Right renal cortex interstitium (tissue), 3 donors: ENCODE results near the gene CCDC88C. TPM values are rescaled to one million over a fixed set of nuclear protein-coding genes. Genes with fewer than 3 reads are reported as not detected.
"Not testable (repeated sequence)": the region's sequence is repeated elsewhere in the genome, so short reads cannot be mapped to it uniquely, and the experiment has no call there.

Experiments used
- DNase-seq, 3 donors: peaks; one replicate each; pipeline ENCODE4 v3.0.0-alpha.2; 2013; ENCODE audit warnings: low read depth in 3 of 3, low spot score in 2 of 3
- polyA plus RNA-seq, 3 donors: library from polyadenylated mRNA; unstranded; fragments of 120-200 nt; gene quantifications; one replicate each; pipeline ENCODE4 v1.2.1, GENCODE V29; 2013; ENCODE audit not compliant: insufficient read length in 3 of 3

CCDC88C gene
- 10 to 100 TPM; 28.7 to 35.2 (median 31.2) TPM for polyA plus RNA-seq

GRCh38 chr14:91417120-91417982 lies at the start of gene CCDC88C:
CCDC88C (minus strand) TSS chr14:91417820; CDS start chr14:91417690, 130 bp downstream.
- no peak for DNase-seq

- DNase-seq, result peak in 2 of 3 donors; percentile 10 to 19
These were observed 48.6 kb upstream of the CCDC88C start for GRCh38 chr14:91466192-91466591.

- no peak for DNase-seq
These were observed 47.1 kb upstream of the CCDC88C start for GRCh38 chr14:91464615-91465205.

GRCh38 chr14:91458612-91459011 lies 41.0 kb upstream of the CCDC88C start:
- no peak for DNase-seq

GRCh38 chr14:91456283-91456682 lies 38.7 kb upstream of the CCDC88C start:
- DNase-seq, result no peak

GRCh38 chr14:91454580-91454979 lies 37.0 kb upstream of the CCDC88C start:
- DNase-seq, result no peak

GRCh38 chr14:91454155-91454554 lies 36.5 kb upstream of the CCDC88C start:
- no peak for DNase-seq

GRCh38 chr14:91453744-91454143 lies 36.1 kb upstream of the CCDC88C start:
- no peak for DNase-seq

- no peak for DNase-seq
These were observed 26.9 kb upstream of the CCDC88C start for GRCh38 chr14:91444335-91445020.

GRCh38 chr14:91439345-91439744 lies 21.7 kb upstream of the CCDC88C start:
- DNase-seq, result no peak

GRCh38 chr14:91438845-91439244 lies 21.2 kb upstream of the CCDC88C start:
- no peak for DNase-seq

GRCh38 chr14:91436266-91436665 lies 18.6 kb upstream of the CCDC88C start:
- DNase-seq, result not testable (repeated sequence)

- no peak for DNase-seq
These were observed 11.8 kb upstream of the CCDC88C start for GRCh38 chr14:91429385-91429784.

GRCh38 chr14:91428931-91429330 lies 11.3 kb upstream of the CCDC88C start:
- not testable (repeated sequence) for DNase-seq

GRCh38 chr14:91425531-91425944 lies 7.9 kb upstream of the CCDC88C start:
- DNase-seq, result not testable (repeated sequence)

GRCh38 chr14:91424813-91425530 lies 7.4 kb upstream of the CCDC88C start:
- DNase-seq, result no peak

- no peak for DNase-seq
These were observed 3.1 kb upstream of the CCDC88C start for GRCh38 chr14:91420686-91421085.

GRCh38 chr14:91419451-91419850 lies 1.8 kb upstream of the CCDC88C start:
- no peak for DNase-seq

- DNase-seq, result no peak
These were observed 1.4 kb upstream of the CCDC88C start for GRCh38 chr14:91419044-91419397.

- no peak for DNase-seq
These were observed 895 bp upstream of the CCDC88C start for GRCh38 chr14:91418387-91419043.
